Measurements from ENCODE around the gene PACSIN1.

PACSIN1 gene

DNA sequence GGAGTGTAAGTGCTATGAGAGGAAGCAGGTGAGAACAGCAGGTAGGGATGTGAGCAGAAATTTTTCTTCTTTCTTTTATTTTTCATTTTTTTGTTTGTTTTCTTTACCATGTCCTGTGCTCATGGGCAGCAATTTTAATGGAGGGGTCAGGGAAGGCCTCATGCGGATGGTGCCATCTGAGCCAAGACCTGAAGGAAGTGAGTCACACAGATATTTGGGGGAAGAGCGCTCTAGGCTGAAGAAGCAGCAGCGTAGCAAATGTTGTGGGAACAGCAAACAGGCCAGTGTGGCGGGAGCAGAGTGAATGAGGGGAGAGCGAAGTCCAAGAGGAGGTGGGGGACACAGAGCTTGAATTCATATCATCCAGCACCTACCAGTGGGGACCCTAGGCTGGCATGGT, 77.5 kb downstream of the PACSIN1 start:
- no peak overlapping the region for H3K4me3 ChIP-seq (ENCODE audit: low read depth, low read length)
- TF ChIP-seq MYC (IDR thresholded peaks at IDR 0.05; ENCODE audit: low read depth, low read length) = no peak
- TF ChIP-seq, protein P1, sequence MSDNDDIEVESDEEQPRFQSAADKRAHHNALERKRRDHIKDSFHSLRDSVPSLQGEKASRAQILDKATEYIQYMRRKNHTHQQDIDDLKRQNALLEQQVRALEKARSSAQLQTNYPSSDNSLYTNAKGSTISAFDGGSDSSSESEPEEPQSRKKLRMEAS (IDR thresholded peaks at IDR 0.05; ENCODE audit: low read depth, low read length) = no peak
- TF ChIP-seq POLR2A (IDR thresholded peaks at IDR 0.05; ENCODE audit: extremely low read depth, insufficient read length) = no peak
- TF ChIP-seq, protein P2, sequence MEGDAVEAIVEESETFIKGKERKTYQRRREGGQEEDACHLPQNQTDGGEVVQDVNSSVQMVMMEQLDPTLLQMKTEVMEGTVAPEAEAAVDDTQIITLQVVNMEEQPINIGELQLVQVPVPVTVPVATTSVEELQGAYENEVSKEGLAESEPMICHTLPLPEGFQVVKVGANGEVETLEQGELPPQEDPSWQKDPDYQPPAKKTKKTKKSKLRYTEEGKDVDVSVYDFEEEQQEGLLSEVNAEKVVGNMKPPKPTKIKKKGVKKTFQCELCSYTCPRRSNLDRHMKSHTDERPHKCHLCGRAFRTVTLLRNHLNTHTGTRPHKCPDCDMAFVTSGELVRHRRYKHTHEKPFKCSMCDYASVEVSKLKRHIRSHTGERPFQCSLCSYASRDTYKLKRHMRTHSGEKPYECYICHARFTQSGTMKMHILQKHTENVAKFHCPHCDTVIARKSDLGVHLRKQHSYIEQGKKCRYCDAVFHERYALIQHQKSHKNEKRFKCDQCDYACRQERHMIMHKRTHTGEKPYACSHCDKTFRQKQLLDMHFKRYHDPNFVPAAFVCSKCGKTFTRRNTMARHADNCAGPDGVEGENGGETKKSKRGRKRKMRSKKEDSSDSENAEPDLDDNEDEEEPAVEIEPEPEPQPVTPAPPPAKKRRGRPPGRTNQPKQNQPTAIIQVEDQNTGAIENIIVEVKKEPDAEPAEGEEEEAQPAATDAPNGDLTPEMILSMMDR (IDR thresholded peaks at IDR 0.05; ENCODE audit: low read depth, low read length) = no peak
- DNase-seq (ENCODE audit: low read depth) = peak; percentile 70

DNA sequence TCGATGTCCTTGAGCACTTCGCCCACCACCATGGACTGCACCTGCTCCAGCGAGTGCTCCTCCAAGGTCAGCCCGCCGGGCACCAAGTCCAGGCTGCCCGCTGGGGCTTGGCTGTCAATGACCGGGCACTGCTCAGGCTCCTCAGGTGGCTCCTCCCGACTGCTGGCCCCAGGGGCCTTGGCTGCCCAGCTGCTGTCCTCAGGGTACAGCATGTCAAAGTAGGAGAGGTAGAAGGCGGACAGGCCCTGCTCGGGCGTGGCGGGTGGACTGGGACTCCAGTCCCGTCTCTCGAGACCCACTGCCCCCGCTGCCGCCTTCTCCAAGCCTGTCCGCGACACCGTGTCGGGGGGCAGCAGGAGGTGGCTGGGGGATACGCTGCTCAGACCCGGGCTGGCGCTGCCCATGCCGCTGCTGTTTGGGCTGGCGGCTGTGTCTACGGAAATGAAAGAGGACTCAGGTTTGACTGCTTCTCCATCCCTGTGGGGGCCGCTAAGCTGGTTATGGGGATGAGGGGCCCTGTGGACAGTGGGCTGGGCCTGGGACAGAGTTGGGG, 78.3 kb downstream of the PACSIN1 start:
- TF ChIP-seq MYC (IDR thresholded peaks at IDR 0.05; ENCODE audit: low read depth, low read length) (no peak), POLR2A (IDR thresholded peaks at IDR 0.05; ENCODE audit: extremely low read depth, insufficient read length) (no peak)
- TF ChIP-seq, protein P2 (IDR thresholded peaks at IDR 0.05; ENCODE audit: low read depth, low read length) = no peak
- TF ChIP-seq, protein P1 (IDR thresholded peaks at IDR 0.05; ENCODE audit: low read depth, low read length) = no peak
- DNase-seq (ENCODE audit: low read depth) = no peak
- H3K4me3 ChIP-seq (ENCODE audit: low read depth, low read length) = no peak overlapping the region

DNA sequence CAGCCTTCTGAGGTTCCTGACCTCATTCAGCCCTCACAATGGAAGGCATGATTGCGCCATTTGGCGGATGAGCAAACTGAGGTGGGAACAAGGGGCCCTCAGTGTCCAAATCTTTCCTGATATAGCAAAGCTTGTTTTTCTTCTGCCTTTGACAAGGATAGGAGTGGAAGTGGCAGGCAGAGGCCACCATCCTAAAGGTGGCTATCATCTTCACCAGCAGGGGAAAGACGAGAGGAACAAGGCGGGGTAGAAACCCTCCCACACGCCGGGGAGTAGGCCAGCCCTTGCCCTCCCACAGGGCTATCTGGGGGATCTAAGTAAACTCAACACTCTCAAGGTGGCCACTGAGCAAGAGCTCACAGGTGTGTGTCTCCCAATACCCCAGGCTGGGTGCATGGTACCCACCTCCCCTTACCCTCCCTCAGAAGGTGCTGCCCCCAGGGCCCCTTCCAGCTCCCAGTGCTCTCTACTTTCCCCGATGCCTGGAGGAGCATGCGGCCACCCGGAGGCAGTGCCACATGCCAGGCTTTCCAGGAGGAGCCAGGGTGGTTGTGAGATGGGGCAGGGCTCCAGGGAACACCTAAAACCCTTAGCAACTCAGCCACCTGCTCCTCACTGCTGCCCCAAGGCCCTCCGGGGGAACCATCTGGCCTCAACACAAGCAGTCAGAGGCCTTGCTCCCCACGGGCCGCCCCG, 79.0 kb downstream of the PACSIN1 start:
- no peak for TF ChIP-seq MYC (IDR thresholded peaks at IDR 0.05; ENCODE audit: low read depth, low read length)
- TF ChIP-seq, protein P2 (IDR thresholded peaks at IDR 0.05; ENCODE audit: low read depth, low read length) = no peak

DNA sequence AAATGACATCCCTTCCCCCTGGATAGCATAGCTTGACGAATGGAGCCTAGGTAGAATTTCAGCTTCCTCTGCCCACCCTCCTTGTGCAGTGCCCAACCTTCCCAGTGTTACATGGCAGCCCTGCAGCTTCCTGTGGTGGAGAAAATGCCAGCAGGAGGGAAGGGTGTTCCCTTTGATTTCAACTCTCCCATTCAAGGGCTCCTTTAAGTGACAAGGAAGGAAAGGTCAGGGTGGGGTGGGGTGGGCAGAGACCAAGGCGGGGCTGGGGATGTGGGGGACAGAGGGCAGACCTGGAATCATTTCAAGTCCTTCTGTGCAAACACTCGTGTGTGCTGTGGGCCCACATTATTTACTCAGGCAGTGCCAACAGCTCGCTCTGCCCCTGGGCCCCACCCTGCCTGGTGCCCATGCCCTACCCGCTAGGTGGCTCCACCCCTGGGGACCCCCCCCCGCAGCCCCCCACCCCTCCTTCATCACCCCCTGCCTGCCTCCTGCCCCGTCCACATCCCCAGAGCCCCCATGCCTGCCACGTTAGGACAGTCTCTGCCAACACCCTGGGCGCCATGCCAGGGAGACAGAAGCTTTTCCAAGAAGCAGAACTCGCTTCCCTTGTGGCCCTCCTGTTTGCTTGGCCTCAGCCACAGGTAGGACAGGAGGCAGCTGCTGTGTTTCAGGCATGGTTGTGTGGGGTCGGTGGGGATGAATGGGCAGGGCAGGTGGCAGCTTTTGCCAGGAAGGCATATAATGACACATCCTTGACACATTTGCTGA, 80.9 kb downstream of the PACSIN1 start:
- H3K4me3 ChIP-seq (ENCODE audit: low read depth, low read length) = no peak overlapping the region
- TF ChIP-seq MYC (IDR thresholded peaks at IDR 0.05; ENCODE audit: low read depth, low read length) (no peak), POLR2A (IDR thresholded peaks at IDR 0.05; ENCODE audit: extremely low read depth, insufficient read length) (no peak)
- TF ChIP-seq, protein P1 (IDR thresholded peaks at IDR 0.05; ENCODE audit: low read depth, low read length) = no peak
- TF ChIP-seq, protein P2 (IDR thresholded peaks at IDR 0.05; ENCODE audit: low read depth, low read length) = no peak
- no peak for DNase-seq (ENCODE audit: low read depth)

More for the DNA sequence above, 79.0 kb downstream of the PACSIN1 start:
- no peak overlapping the region for H3K4me3 ChIP-seq (ENCODE audit: low read depth, low read length)
- DNase-seq (ENCODE audit: low read depth) = peak; percentile 74

DNA sequence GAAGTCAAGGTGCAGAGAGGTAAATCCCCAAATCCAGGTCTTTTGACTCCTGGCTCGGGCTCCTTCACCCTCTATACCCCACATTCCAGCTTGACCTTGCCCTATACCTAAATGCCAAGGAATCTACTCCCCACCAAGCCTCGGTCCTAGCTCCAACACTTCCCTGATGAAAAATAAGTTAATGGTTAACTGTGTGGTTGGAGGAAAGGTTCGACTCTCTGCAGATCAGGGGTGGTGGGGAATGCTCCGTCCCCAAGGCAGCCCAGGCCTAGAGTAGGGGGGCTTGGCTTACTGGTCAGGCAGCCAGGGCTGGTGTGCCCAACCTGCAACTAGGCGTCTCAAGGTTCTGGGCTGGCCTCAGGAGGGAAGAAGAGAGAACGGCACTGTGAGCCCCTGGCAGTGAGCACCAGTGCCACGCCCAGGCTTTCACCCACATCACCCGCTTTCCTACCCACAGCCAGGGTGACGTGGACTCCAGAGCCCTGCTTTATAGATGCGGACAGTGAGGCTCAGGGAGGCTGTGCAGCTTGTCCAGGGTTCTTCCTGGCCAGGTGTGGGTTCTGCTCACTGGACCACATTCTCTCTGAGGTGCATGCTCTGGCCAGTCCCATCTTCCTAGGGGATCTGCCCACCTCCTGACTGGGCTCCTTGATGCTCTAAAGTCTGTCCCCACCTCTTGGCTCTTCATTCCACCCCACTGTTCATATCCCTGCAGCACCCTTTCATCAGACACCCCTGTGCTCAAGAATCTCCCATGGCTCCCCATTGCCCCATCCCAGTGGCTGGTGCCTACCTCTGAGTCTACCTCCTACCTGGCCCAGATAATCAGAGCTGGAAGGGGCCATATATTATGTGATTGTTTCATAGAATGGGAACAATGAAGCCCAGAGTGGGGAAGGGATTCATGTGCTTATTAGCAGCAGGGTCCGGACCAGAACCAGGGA, 82.1 kb downstream of the PACSIN1 start:
- no peak overlapping the region for H3K4me3 ChIP-seq (ENCODE audit: low read depth, low read length)
- TF ChIP-seq, protein P2 (IDR thresholded peaks at IDR 0.05; ENCODE audit: low read depth, low read length) = no peak
- TF ChIP-seq, protein P1 (IDR thresholded peaks at IDR 0.05; ENCODE audit: low read depth, low read length) = no peak
- TF ChIP-seq POLR2A (IDR thresholded peaks at IDR 0.05; ENCODE audit: extremely low read depth, insufficient read length) = no peak
- DNase-seq (ENCODE audit: low read depth) = no peak

Measured in NB4 (cell line).